Lung (tissue), 12 donors: ENCODE data around the gene CLEC4C. TPM values are rescaled to one million over a fixed set of nuclear protein-coding genes. Genes with fewer than 3 reads are reported as not detected.
"Not testable (repeated sequence)": the region's sequence is repeated elsewhere in the genome, so short reads cannot be mapped to it uniquely, and the experiment has no call there.

Experiments used
- ATAC-seq: fragments of 200-7000 bp; cut with Tn5 transposase; one replicate; pipeline ENCODE4 v1.9.1; 2020; ENCODE audit warnings: moderate number of reproducible peaks; ENCODE audit not compliant: insufficient read depth, low FRiP score
- DNase-seq, 3 donors: peaks; one replicate each; pipeline ENCODE4 v3.0.0-alpha.2; 2013 to 2017
- H3K27ac ChIP-seq, 2 donors: one replicate each; pipeline ENCODE4 v1.5.1; 2013; ENCODE audit warnings: mild to moderate bottlenecking in 2 of 2, moderate library complexity in 2 of 2, control low read depth in 1 of 2, inconsistent platforms in 1 of 2, low read depth in 1 of 2, low read length in 1 of 2
- H3K27me3 ChIP-seq, 3 donors: one replicate each; pipeline ENCODE4 v1.5.1; 2013; ENCODE audit warnings: low read length in 2 of 3; ENCODE audit not compliant: control insufficient read depth in 3 of 3, insufficient read depth in 3 of 3
- H3K36me3 ChIP-seq, 4 donors: one replicate each; pipeline ENCODE4 v1.5.1; 2013; ENCODE audit warnings: low read length in 4 of 4, mild to moderate bottlenecking in 1 of 4, moderate library complexity in 1 of 4; ENCODE audit not compliant: control insufficient read depth in 4 of 4, insufficient read depth in 4 of 4
- H3K4me1 ChIP-seq, 5 donors: one replicate each; pipeline ENCODE4 v1.5.1; 2013; ENCODE audit warnings: low read length in 5 of 5, mild to moderate bottlenecking in 2 of 5, moderate library complexity in 1 of 5; ENCODE audit not compliant: control insufficient read depth in 5 of 5, insufficient read depth in 5 of 5
- H3K4me3 ChIP-seq: one replicate; pipeline ENCODE4 v1.5.1; 2013; ENCODE audit warnings: mild to moderate bottlenecking, control low read depth, moderate library complexity
- H3K9ac ChIP-seq, 2 donors: one replicate each; pipeline ENCODE4 v1.5.1; 2013; ENCODE audit warnings: low read length in 2 of 2, control low read depth in 1 of 2; ENCODE audit not compliant: insufficient read depth in 1 of 2
- H3K9me3 ChIP-seq, 4 donors: one replicate each; pipeline ENCODE4 v1.5.1; 2013; ENCODE audit warnings: low read length in 3 of 4, mild to moderate bottlenecking in 1 of 4, moderate library complexity in 1 of 4; ENCODE audit not compliant: control insufficient read depth in 4 of 4, insufficient read depth in 3 of 4
- CTCF ChIP-seq: IDR thresholded peaks from 2 replicates; pipeline ENCODE4 v1.5.1; 2012; ENCODE audit warnings: mild to moderate bottlenecking; ENCODE audit errors: control extremely low read depth, extremely low read depth
- WGBS, 2 donors: extraction: QIAGEN DNeasy Blood & Tissue Kit; methylation state at CpG; one replicate each; pipeline ENCODE4 v1.1.7; 2013; 5-methylcytosine and 5-hydroxymethylcytosine counted together
- polyA plus RNA-seq, 2 donors: library from polyadenylated mRNA; stranded (reverse); fragments of 200-250 nt; gene quantifications; one replicate each; pipeline ENCODE4 v1.2.1, GENCODE V29; 2013
- total RNA-seq, 2 donors: library from RNA; depleted of rRNA in 1 of 2; stranded (reverse); fragments of >200 nt in 1 of 2; gene quantifications; one replicate each; pipeline ENCODE4 v1.2.1, GENCODE V29; 2014 to 2021
- donor health status: control.
- donor health status: control.
- donor health status: Bipolar disorder and iron deficiency.
- donor health status: healthy.
- donor health status: DM: yes; HTN: yes; CAD: no.

The CLEC4C gene
- total and polyA plus RNA-seq, 4 donors: 0.08 to 0.60 TPM; not detected in 2

GRCh38 chr12:7748852-7749251 lies 1.7 kb upstream of the CLEC4C start:
- H3K9ac ChIP-seq: no peak overlapping the region
- peaks cover 0 to 2% (median under 1%) of the 10 kb centered on the region in 4 donors for H3K9me3 ChIP-seq
- H3K4me1 ChIP-seq: no peaks in the 10 kb centered on the region
- WGBS, 2 donors: 58 to 67% methylated on average over 4 of the region's 4 CpGs
- H3K4me3 ChIP-seq: no peak overlapping the region
- DNase-seq (no peak), ATAC-seq (no peak)
- no peak overlapping the region for H3K27ac ChIP-seq
- no peak for TF ChIP-seq CTCF
- H3K36me3 ChIP-seq: no peaks in the 10 kb centered on the region
- no peaks in the 10 kb centered on the region for H3K27me3 ChIP-seq

- no peak for DNase-seq
- 27 to 46% methylated on average over 3 of the region's 3 CpGs for WGBS, 2 donors
These were observed 14.2 kb downstream of the CLEC4C start for GRCh38 chr12:7732993-7733392.

GRCh38 chr12:7731486-7731885 lies 15.7 kb downstream of the CLEC4C start:
- H3K27me3 ChIP-seq: no peaks in the 10 kb centered on the region
- H3K9me3 ChIP-seq: no peaks in the 10 kb centered on the region
- H3K4me1 ChIP-seq: no peaks in the 10 kb centered on the region
- WGBS, 2 donors: 32 to 37% methylated on average over 5 of the region's 5 CpGs
- H3K9ac ChIP-seq: no peak overlapping the region
- no peak for TF ChIP-seq CTCF
- ATAC-seq (no peak), DNase-seq (peak in 2 of 3 donors; percentile 18 to 53)
- H3K4me3 ChIP-seq: no peak overlapping the region
- no peaks in the 10 kb centered on the region for H3K36me3 ChIP-seq
- H3K27ac ChIP-seq: no peak overlapping the region

More at GRCh38 chr12:7732993-7733392, 14.2 kb downstream of the CLEC4C start:
- ATAC-seq: no peak
- no peak for TF ChIP-seq CTCF
- no peak overlapping the region for H3K27ac ChIP-seq
- no peak overlapping the region for H3K9ac ChIP-seq
- no peaks in the 10 kb centered on the region for H3K27me3 ChIP-seq
- no peaks in the 10 kb centered on the region for H3K36me3 ChIP-seq
- no peak overlapping the region for H3K4me3 ChIP-seq
- H3K4me1 ChIP-seq: no peaks in the 10 kb centered on the region
- no peaks in the 10 kb centered on the region for H3K9me3 ChIP-seq

GRCh38 chr12:7730984-7731383 lies 16.2 kb downstream of the CLEC4C start:
- not testable (repeated sequence) for H3K9me3 ChIP-seq, H3K27ac ChIP-seq, H3K36me3 ChIP-seq, DNase-seq, H3K27me3 ChIP-seq, ATAC-seq, H3K4me3 ChIP-seq, H3K4me1 ChIP-seq, H3K9ac ChIP-seq
